GM23338 (cell line): ENCODE data around the gene PIK3C3. TPM values are rescaled to one million over a fixed set of nuclear protein-coding genes. Genes with fewer than 3 reads are reported as not detected.

Experiments
- ATAC-seq: fragments of 200-7000 bp; cut with Tn5 transposase; 3 replicates; pipeline ENCODE4 v1.9.1; 2020
- DNase-seq: peaks from one replicate; pipeline ENCODE4 v3.0.0-alpha.2; 2015; ENCODE audit warnings: low spot score
- H2AFZ ChIP-seq: fragments of 200-600 bp; sonication (generic); 2 replicates; pipeline ENCODE4 v1.8.0; 2016; ENCODE audit warnings: antibody characterized with exemption, mild to moderate bottlenecking, moderate library complexity
- H3F3A ChIP-seq: fragments of 200-600 bp; sonication (generic); replicated peaks from 2 replicates; pipeline ENCODE4 v1.8.0; 2017; ENCODE audit warnings: antibody characterized with exemption, mixed run types, low read depth
- H3K27ac ChIP-seq: fragments of 200-600 bp; sonication (generic); 2 replicates; pipeline ENCODE4 v1.6.1; 2016; ENCODE audit warnings: low read depth
- H3K27me3 ChIP-seq: fragments of 200-600 bp; sonication (generic); 2 replicates; pipeline ENCODE4 v1.8.0; 2016; ENCODE audit warnings: mild to moderate bottlenecking, mixed run types, moderate library complexity; ENCODE audit not compliant: insufficient read depth
- H3K36me3 ChIP-seq: fragments of 200-600 bp; sonication (generic); 2 replicates; pipeline ENCODE4 v1.8.0; 2016; ENCODE audit warnings: mild to moderate bottlenecking; ENCODE audit not compliant: insufficient read depth
- H3K4me1 ChIP-seq: fragments of 200-600 bp; sonication (generic); 2 replicates; pipeline ENCODE4 v1.8.0; 2016; ENCODE audit warnings: mild to moderate bottlenecking, moderate library complexity; ENCODE audit not compliant: insufficient read depth
- H3K4me2 ChIP-seq: fragments of 200-600 bp; sonication (generic); 2 replicates; pipeline ENCODE4 v1.7.1; 2017; ENCODE audit warnings: mixed run types
- H3K4me3 ChIP-seq: fragments of 200-600 bp; sonication (generic); 2 replicates; pipeline ENCODE4 v1.6.1; 2016; ENCODE audit warnings: mixed run types
- H3K79me2 ChIP-seq: fragments of 200-600 bp; sonication (generic); replicated peaks from 2 replicates; pipeline ENCODE4 v1.8.0; 2017; ENCODE audit warnings: mild to moderate bottlenecking; ENCODE audit not compliant: insufficient read depth
- H3K9me2 ChIP-seq: fragments of 200-600 bp; sonication (generic); 2 replicates; pipeline ENCODE4 v1.8.0; 2017; ENCODE audit not compliant: insufficient read depth
- H4K20me1 ChIP-seq: fragments of 200-600 bp; sonication (generic); replicated peaks from 2 replicates; pipeline ENCODE4 v1.8.0; 2017; ENCODE audit warnings: mild to moderate bottlenecking; ENCODE audit not compliant: insufficient read depth
- H3K27ac Mint-ChIP-seq: 2 replicates; pipeline ENCODE4 v1.8.0; 2020; ENCODE audit warnings: inconsistent platforms, mild to moderate bottlenecking, moderate library complexity, mixed read lengths
- H3K27me3 Mint-ChIP-seq: 3 replicates; pipeline ENCODE4 v1.8.0; 2022; ENCODE audit warnings: low read depth, mild to moderate bottlenecking, moderate library complexity, mixed read lengths, inconsistent platforms; ENCODE audit not compliant: insufficient read depth, poor library complexity
- H3K36me3 Mint-ChIP-seq: 3 replicates; pipeline ENCODE4 v1.8.0; 2021; ENCODE audit warnings: low read depth, mild to moderate bottlenecking, inconsistent platforms, moderate library complexity, mixed read lengths
- H3K4me1 Mint-ChIP-seq: 3 replicates; pipeline ENCODE4 v1.8.0; 2020; ENCODE audit warnings: mild to moderate bottlenecking, inconsistent platforms, mixed read lengths
- H3K4me3 Mint-ChIP-seq: 3 replicates; pipeline ENCODE4 v1.8.0; 2021; ENCODE audit warnings: moderate library complexity, mild to moderate bottlenecking, inconsistent platforms, mixed read lengths
- H3K9me3 Mint-ChIP-seq: 3 replicates; pipeline ENCODE4 v1.8.0; 2020; ENCODE audit warnings: moderate library complexity, mild to moderate bottlenecking, inconsistent platforms, mixed read lengths
- CREB1 ChIP-seq: fragments of 250-450 bp; sonication (Bioruptor Pico); IDR thresholded peaks from 2 replicates; pipeline ENCODE4 v1.5.0; 2020; ENCODE audit warnings: low read depth, mild to moderate bottlenecking, moderate library complexity
- ETS1 ChIP-seq: IDR thresholded peaks from 2 replicates; pipeline ENCODE4 v1.6.1; 2016; ENCODE audit warnings: antibody characterized with exemption
- EZH2 ChIP-seq: fragments of 200-600 bp; sonication (generic); IDR thresholded peaks from one replicate; pipeline ENCODE4 v1.8.0; 2017; ENCODE audit warnings: antibody characterized with exemption, mild to moderate bottlenecking, low read depth; ENCODE audit not compliant: unreplicated experiment
- EZH2phosphoT487 ChIP-seq: fragments of 200-600 bp; sonication (generic); IDR thresholded peaks from one replicate; pipeline ENCODE4 v1.8.1; 2018; ENCODE audit warnings: antibody characterized with exemption; ENCODE audit not compliant: unreplicated experiment
- JUNB ChIP-seq: IDR thresholded peaks from one replicate; pipeline ENCODE4 v1.6.1; 2016; ENCODE audit warnings: antibody characterized with exemption; ENCODE audit not compliant: unreplicated experiment
- POLR2AphosphoS5 ChIP-seq: IDR thresholded peaks from 2 replicates; pipeline ENCODE4 v1.6.1; 2016; ENCODE audit warnings: antibody characterized with exemption, low read depth
- REST ChIP-seq: IDR thresholded peaks from one replicate; pipeline ENCODE4 v1.6.1; 2018; ENCODE audit warnings: antibody characterized with exemption; ENCODE audit not compliant: unreplicated experiment
- ZNF114 ChIP-seq: fragments of 250-450 bp; sonication (Bioruptor Pico); IDR thresholded peaks from 2 replicates; pipeline ENCODE4 v1.5.0; 2020; ENCODE audit warnings: mild to moderate bottlenecking, moderate library complexity
- ZNF331 ChIP-seq: fragments of 250-450 bp; sonication (Bioruptor Pico); IDR thresholded peaks from 2 replicates; pipeline ENCODE4 v1.5.0; 2020; ENCODE audit warnings: low read depth, mild to moderate bottlenecking, moderate library complexity
- polyA plus RNA-seq: library from polyadenylated mRNA; unstranded; fragments of >200 nt; fragmentation: Nextera tagmentation; extraction: Ambion mirVana; gene quantifications from 2 replicates; pipeline ENCODE4 v1.2.1, GENCODE V29; 2016
- total RNA-seq: library from RNA; depleted of rRNA; stranded (reverse); fragments of >200 nt; shearing (Covaris generic); gene quantifications from 2 replicates; pipeline ENCODE4 v1.2.3, GENCODE V29; 2014
- TF ChIP-seq, protein P1 (sequence below), 2 experiments: fragments of 200-600 bp in 1 of 2; sonication (generic) in 1 of 2; conservative IDR thresholded peaks; 2 replicates each; pipeline versions ENCODE4 v1.5.1 to v1.6.1; 2016 to 2017; ENCODE audit warnings: antibody characterized with exemption in 2 of 2, low read depth in 2 of 2, mild to moderate bottlenecking in 2 of 2, moderate library complexity in 1 of 2

The PIK3C3 gene
- total and polyA plus RNA-seq, 2 experiments from 2014 or later: 25.9 to 35.4 TPM

- H3K9me2 ChIP-seq: no peaks in the 10 kb centered on the region
- no peaks in the 10 kb centered on the region for H4K20me1 ChIP-seq
- no peaks in the 10 kb centered on the region for H3K36me3 ChIP-seq
- no peaks in the 10 kb centered on the region for H3K27me3 ChIP-seq
- peak overlapping the region; percentile 61 for H2AFZ ChIP-seq
- TF ChIP-seq POLR2AphosphoS5 (no peak), JUNB (no peak), REST (no peak)
- TF ChIP-seq, protein P1, sequence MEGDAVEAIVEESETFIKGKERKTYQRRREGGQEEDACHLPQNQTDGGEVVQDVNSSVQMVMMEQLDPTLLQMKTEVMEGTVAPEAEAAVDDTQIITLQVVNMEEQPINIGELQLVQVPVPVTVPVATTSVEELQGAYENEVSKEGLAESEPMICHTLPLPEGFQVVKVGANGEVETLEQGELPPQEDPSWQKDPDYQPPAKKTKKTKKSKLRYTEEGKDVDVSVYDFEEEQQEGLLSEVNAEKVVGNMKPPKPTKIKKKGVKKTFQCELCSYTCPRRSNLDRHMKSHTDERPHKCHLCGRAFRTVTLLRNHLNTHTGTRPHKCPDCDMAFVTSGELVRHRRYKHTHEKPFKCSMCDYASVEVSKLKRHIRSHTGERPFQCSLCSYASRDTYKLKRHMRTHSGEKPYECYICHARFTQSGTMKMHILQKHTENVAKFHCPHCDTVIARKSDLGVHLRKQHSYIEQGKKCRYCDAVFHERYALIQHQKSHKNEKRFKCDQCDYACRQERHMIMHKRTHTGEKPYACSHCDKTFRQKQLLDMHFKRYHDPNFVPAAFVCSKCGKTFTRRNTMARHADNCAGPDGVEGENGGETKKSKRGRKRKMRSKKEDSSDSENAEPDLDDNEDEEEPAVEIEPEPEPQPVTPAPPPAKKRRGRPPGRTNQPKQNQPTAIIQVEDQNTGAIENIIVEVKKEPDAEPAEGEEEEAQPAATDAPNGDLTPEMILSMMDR (conservative IDR thresholded peaks at IDR 0.05; ENCODE audit: low read depth in 2 of 2): no peak
- H3K4me3 Mint-ChIP-seq: no peak overlapping the region
- no peaks in the 10 kb centered on the region for H3K27me3 Mint-ChIP-seq
- no peak overlapping the region for H3K4me2 ChIP-seq
- ATAC-seq (peak; percentile 44), DNase-seq (peak; percentile 28)
- no peaks in the 10 kb centered on the region for H3K9me3 Mint-ChIP-seq
- H3K27ac ChIP-seq: no peak overlapping the region
- no peaks in the 10 kb centered on the region for H3K36me3 Mint-ChIP-seq
- no peaks in the 10 kb centered on the region for H3F3A ChIP-seq
- H3K4me1 ChIP-seq: 0 out of 2 replicates have a peak, but pooled peaks cover 4% of the 10 kb centered on the region
- no peak overlapping the region for H3K4me3 ChIP-seq
- H3K79me2 ChIP-seq: no peaks in the 10 kb centered on the region
- H3K27ac Mint-ChIP-seq: no peak overlapping the region; the same call in 1 of the 2 replicates
- H3K4me1 Mint-ChIP-seq: peaks cover 14% of the 10 kb centered on the region; the same call in 2 of the 3 replicates
Observed at GRCh38 chr18:41940506-41941215, 14.4 kb upstream of the PIK3C3 start.

DNA sequence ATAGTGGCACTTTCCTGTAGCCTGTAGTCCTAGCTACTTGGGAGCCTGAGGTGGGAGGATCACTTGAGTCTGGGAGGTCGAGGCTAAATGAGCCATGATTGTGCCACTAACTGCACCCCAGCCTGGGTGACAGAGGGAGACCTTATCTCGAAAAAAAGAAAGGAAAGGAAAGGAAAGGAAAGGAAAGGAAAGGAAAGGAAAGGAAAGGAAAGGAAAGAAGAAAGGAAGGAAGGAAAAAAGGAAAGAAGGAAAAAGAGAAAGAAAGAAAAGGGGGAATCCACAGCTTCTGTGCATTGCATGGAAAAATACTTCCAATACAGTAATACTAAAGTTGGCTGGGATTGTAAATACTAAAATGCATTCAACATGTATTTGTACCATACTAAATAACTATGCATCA lies 12.8 kb upstream of the PIK3C3 start:
- Histone ChIP-seq H3K36me3 (no peaks in the 10 kb centered on the region), H3K79me2 (no peaks in the 10 kb centered on the region), H4K20me1 (no peaks in the 10 kb centered on the region), H3K27ac (no peak overlapping the region), H3K4me2 (no peak overlapping the region), H3F3A (no peaks in the 10 kb centered on the region), H3K4me3 (no peak overlapping the region), H3K9me2 (no peaks in the 10 kb centered on the region), H2AFZ (no peak overlapping the region), H3K4me1 (0 out of 2 replicates have a peak, but pooled peaks cover 4% of the 10 kb centered on the region), H3K27me3 (no peaks in the 10 kb centered on the region)
- DNase-seq (no peak), ATAC-seq (no peak)
- H3K27me3 Mint-ChIP-seq: no peaks in the 10 kb centered on the region
- peaks cover 14% of the 10 kb centered on the region; the same call in 2 of the 3 replicates for H3K4me1 Mint-ChIP-seq
- no peak overlapping the region for H3K4me3 Mint-ChIP-seq
- no peaks in the 10 kb centered on the region for H3K9me3 Mint-ChIP-seq
- H3K36me3 Mint-ChIP-seq: no peaks in the 10 kb centered on the region
- H3K27ac Mint-ChIP-seq: peak overlapping the region; percentile 35; the same call in 1 of the 2 replicates
- TF ChIP-seq EZH2 (no peak), ZNF331 (CRISPR knock-in tag) (no peak), ZNF114 (CRISPR knock-in tag) (no peak), ETS1 (no peak), EZH2phosphoT487 (no peak), JUNB (no peak), CREB1 (CRISPR knock-in tag) (no peak)
